COLO668 (cell line): ENCODE measurements around the gene MALAT1.
"Not testable (repeated sequence)": the region's sequence is repeated elsewhere in the genome, so short reads cannot be mapped to it uniquely, and the experiment has no call there.

ENCODE experiments used
- DNase-seq: peaks from one replicate; lab custom pipeline; 2025; ENCODE audit not compliant: unreplicated experiment; lab: John Stamatoyannopoulos, UW

MALAT1 gene

DNA sequence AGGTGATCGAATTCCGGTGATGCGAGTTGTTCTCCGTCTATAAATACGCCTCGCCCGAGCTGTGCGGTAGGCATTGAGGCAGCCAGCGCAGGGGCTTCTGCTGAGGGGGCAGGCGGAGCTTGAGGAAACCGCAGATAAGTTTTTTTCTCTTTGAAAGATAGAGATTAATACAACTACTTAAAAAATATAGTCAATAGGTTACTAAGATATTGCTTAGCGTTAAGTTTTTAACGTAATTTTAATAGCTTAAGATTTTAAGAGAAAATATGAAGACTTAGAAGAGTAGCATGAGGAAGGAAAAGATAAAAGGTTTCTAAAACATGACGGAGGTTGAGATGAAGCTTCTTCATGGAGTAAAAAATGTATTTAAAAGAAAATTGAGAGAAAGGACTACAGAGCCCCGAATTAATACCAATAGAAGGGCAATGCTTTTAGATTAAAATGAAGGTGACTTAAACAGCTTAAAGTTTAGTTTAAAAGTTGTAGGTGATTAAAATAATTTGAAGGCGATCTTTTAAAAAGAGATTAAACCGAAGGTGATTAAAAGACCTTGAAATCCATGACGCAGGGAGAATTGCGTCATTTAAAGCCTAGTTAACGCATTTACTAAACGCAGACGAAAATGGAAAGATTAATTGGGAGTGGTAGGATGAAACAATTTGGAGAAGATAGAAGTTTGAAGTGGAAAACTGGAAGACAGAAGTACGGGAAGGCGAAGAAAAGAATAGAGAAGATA, at the start of gene MALAT1:
Gene MALAT1, plus strand, starts transcription at position 69 of the 736 bp plus-strand sequence.
- DNase-seq, result peak; percentile 92

DNA sequence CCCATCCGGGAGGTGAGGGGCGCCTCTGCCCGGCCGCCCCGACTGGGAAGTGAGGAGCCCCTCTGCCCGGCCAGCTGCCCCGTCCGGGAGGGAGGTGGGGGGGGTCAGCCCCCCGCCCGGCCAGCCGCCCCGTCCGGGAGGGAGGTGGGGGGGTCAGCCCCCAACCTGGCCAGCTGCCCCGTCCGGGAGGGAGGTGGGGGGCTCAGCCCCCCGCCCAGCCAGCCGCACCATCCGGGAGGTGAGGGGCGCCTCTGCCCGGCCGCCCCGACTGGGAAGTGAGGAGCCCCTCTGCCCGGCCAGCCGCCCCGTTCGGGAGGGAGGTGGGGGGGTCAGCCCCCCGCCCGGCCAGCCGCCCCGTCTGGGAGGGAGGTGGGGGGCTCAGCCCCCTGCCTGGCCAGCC, 47.5 kb upstream of the MALAT1 start:
- DNase-seq, result not testable (repeated sequence)

DNA sequence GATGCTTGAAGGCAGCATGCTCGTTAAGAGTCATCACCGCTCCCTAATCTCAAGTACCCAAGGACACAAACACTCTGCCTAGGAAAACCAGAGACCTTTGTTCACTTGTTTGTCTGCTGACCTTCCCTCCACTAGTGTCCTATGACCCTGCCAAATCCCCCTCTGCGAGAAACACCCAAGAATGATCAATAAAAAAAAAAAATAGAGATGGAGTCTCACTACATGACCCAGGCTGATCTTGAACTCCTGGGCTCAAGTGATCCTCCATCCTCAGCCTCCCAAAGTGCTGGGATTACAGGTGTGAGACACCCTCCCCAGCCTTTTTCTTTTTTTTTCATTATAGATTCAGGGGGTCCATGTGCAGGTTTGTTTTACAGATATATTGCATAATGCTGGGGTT, 46.6 kb upstream of the MALAT1 start:
- DNase-seq, result not testable (repeated sequence)

DNA sequence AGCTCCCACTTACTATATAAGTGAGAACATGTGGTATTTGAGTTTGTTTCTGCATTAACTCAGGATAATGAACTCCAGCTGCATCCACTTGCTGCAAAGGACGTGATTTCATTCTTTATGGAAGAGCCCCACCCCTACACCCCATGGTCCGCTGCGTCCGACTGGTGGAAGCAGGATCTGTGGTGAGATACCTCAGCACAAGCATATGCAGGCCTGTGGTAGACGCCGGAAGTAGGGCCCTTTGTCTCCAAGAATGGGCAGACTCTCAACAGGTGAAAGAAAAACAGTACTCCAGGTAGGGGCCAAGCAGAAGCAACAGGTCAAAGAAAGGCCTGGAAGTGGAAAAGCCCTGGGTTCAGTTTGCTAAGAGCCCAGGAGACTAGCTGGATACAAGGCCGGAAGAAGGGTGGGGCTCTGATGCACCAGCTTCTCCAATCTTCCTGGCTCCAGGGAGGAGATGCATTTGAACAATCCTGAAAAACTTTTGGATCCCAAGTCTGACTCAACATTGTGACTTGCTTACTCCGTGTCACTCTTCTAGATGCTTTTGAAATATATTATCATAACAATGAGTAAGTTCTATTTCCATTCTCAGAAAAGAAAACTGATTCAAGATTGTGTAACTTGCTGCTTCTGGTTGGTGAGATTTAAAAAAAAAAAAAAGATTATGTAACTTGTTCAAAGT, 45.9 kb upstream of the MALAT1 start:
- DNase-seq, result no peak

DNA sequence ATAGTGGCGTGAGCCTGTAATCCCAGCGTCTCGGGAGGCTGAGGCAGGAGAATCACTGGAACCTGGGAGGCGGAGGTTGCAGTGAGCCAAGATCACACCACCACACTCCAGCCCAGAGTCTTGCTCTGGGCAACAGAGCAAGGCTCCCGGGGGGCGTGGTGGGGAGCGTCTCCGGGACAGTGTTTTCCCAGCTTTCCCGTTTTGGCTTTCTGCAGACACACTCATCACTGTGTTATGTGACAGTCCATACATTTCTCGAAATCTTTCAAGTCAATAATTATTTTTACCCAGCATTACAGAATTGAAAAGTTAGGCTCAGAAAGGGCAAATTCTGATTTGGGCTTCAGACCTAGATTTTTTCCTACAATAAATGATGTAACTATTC, 44.5 kb upstream of the MALAT1 start:
- no peak for DNase-seq

DNA sequence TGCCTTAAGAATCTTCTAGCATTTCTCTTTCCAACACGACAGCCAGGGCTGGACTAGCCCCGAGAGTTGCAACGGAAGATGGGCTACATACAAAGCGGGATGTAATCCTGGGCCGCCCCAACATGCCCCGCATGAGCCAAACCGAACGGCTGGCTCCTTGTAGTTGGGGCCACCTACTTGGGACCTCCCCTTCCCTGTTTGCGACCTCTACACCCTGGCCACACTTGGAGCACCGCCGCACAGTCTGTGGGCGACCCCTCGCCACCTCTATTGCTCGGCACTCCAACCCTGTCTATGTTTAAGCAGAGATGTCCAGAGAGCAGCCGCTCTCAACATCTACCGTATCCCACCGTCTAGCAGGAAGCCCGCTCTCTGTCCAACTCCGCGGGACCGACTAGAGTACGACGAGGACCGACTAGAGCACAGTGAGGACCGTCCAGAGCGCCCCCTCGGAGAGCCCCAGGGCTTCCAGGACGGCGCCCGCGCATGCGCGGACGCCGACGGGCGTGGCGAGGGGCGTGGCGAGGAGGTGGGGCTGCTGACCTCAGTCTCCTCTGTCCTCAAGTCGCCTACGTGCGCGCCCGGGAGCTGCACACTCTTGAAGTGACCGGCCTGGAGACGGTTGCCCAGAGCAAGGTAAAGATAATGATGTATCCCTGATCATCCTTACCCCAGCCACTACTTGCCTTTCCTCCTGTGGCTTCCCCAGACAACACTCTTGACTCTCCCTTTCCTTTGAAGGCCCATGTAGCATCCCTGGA, 44.0 kb upstream of the MALAT1 start:
- peak; percentile 76 for DNase-seq

DNA sequence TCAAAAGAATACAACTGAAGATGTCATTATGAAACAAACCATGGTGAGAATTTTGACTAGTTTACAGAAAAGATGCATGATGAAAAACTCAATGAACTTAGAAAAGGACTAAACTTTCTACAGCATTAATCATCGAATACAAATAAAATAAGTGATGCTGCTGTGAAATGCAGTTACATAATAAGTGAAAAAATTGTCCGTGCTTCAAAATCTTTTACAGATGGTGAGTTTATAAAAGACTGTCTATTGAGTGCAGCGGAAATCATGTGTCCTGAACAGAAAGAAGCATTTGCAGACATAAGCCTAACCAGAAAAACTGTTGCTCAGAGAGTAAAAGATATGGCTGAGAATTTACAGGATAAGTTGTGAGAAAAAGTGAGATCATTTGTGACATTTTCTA, 42.4 kb upstream of the MALAT1 start:
- no peak for DNase-seq

DNA sequence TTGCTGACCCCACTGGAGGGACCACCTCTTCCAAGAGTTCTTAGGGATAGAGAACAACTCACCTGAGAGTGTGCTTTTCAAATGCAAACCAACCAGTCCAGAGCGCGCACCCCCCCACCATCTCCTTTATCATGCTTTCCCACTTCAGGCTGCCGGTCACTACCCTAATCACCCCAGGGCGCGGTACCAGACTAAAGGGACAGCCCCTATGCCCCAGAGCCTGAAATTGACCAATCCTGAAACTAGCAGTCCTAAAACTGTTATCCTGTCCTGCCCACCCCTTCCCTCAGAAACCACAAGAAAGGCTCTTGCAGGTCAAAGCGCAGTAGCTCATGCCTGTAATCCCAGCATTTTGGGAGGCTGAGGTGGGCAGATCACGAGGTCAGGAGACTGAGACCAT, 39.3 kb upstream of the MALAT1 start:
- DNase-seq, result no peak

DNA sequence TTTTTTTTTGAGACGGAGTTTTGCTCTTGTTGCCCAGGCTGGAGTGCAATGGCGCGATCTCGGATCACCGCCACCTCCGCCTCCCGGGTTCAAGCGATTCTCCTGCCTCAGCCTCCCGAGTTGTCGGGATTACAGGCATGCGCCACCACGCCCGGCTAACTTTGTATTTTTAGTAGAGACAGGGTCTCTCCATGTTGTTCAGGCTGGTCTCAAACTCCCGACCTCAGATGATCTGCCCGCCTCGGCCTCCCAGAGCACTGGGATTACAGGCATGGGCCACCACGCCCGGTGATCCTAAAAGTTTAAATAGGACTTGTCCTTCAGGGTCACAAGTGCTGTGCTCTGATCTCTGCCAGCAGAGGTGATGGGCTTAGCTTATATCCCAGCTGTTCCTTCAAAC, 33.4 kb upstream of the MALAT1 start:
- DNase-seq, result not testable (repeated sequence)

DNA sequence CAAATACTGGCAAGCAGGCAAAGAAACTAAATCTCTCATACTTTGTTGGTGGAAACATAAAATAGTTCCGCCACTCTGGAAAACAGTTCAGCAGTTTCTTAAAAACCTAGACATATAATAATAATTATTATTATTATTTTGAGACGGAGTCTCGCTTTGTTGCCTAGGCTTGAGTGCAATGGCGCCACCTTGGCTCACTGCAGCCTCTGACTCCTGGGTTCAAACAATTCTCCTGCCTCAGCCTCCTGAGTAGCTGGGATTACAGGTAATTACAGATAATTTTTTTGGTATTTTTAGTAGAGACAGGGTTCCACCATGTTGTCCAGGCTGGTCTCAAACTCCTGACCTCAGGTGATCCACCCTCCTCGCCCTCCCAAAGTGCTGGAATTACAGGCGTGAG, 31.5 kb upstream of the MALAT1 start:
- not testable (repeated sequence) for DNase-seq

DNA sequence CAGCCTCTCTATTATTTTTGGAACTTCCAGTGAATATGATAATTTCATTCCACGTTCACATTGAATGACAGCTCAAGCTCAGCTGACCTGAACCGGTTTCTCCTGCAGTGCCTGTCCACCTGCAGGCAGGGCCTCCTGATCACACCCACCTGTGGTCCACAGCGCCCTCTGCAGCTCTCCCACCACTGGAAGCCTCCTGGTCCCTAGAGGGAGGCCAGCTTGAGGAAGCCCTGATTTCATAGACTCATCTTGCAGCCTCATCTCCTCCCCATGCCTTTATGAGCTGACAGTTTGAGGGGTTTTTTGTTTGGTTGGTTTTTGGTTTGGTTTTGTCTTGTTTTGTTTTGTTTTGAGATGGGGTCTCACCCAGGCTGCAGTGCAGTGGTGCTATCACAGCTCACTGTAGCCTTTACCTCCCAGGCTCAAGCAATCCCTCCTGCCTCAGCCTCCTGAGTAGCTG, 29.9 kb upstream of the MALAT1 start:
- DNase-seq, result peak; percentile 89

DNA sequence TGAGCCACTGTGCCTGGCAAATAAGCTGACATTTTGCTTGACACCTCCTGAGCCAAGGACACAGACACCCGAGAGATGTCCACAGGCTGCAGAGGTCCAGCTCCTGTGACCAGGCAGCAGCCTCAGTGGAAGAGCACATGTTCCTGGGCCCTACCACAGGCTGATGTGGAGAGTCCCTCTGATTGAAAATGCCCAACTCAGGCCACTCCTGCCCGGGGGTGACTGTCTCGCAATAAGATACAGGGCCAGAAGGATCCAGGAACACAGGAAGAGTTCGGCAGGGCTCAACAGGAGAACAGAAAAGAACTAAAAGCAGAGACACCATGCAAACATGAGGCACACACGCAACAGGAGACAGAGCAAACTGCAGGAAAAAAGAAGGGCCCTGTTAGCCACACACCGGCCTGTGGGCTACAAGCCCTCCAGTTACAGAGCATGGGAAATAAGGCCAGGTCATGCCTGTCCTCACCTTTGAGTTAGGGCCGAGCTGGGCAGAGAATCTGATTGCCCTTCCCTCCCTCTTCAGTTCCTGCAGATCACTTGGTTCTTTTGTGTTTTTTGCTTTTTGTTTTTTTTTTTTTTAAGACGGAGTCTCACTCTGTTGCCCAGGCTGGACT, 28.3 kb upstream of the MALAT1 start:
- no peak for DNase-seq

DNA sequence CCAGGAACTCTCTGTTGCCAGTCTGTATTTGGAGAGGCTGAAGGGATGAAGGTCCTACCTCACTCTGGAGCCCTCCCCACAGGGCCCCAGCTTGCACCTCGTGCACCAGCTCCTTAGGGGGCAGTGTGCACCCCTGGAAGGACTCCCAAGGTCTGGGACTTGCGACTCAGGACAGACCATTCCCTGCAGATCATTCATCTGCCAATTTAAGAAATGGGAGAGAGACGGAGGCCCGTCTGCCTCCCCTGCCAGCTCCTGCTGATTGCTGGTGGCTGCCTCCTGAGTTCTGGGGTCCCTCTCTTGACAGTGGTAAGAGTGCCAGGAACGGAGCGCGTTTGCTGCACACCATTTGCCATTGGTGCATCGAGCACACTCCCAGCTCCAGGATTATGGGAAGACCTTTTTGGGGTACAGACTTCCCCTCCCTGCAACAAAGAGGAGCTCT, 27.4 kb upstream of the MALAT1 start:
- peak; percentile 55 for DNase-seq

DNA sequence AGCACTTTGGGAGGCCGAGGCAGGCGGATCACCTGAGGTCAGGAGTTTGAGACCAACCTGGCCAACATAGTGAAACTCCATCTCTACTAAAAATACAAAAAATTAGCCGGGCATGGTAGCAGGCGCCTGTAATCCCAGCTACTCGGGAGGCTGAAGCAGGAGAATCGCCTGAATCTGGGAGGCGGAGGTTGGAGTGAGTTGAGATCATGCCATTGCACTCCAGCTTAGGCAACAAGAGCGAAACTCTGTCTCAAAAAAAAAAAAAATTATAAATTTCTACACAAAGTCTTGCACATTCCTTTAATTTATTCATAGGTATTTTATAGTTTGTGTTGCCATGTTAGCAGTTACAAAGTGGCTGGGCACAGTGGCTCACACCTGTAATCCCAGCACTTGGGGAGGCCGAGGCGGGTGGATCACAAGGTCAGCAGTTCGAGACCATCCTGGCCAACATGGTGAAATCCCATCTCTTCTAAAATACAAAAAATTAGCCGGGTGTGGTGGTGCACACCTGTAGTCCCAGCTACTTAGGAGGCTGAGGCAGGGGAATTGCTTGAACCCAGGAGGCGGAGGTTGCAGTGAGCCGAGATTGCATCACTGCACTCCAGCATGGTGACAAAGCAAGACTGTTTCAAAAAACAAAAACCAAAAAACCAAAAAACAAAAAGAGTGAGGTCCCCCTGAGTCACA, 26.1 kb upstream of the MALAT1 start:
- not testable (repeated sequence) for DNase-seq

DNA sequence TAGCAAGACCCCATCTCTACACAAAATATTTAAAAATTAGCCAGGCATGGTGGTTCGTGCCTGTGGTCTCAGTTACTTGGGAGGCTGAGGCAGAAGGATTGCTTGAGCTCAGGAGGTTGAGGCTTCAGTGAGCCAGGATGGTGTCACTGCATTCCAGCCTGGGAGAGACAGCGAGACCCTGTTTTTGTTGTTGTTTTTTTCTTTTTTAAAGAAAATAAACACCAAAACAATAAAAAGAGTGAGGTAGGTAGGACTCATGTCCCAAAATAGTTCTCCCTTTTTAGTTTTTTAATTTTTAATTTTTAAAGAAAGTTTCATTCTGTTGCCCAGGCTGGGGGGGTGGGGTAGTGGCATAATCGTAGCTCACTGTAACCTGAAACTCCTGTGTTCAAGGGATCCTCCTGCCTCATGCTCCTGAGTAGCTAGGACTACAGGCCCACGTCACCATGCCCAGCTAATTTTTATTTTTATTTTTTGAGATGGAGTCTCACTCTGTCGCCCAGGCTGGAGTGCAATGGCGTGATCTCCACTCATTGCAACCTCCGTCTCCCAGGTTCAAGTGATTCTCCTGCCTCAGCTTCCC, 25.5 kb upstream of the MALAT1 start:
- DNase-seq, result no peak

DNA sequence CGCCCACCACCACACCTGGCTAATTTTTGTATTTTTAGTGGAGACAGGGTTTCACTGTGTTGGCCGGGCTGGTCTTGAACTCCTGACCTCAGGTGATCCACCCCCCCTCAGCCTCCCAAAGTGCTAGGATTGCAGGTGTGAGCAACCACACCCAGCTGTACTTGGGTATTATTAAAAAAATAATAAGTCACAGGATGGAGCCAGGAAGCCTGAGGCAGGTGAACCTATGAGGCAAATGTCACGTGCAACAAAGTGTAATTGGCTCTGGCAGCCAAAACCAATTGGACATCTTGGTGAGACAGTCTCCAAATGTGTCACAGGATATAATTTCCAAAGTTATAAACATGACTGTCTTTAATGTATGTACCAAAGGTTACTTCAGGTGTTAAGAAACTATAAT, 24.0 kb upstream of the MALAT1 start:
- no peak for DNase-seq

DNA sequence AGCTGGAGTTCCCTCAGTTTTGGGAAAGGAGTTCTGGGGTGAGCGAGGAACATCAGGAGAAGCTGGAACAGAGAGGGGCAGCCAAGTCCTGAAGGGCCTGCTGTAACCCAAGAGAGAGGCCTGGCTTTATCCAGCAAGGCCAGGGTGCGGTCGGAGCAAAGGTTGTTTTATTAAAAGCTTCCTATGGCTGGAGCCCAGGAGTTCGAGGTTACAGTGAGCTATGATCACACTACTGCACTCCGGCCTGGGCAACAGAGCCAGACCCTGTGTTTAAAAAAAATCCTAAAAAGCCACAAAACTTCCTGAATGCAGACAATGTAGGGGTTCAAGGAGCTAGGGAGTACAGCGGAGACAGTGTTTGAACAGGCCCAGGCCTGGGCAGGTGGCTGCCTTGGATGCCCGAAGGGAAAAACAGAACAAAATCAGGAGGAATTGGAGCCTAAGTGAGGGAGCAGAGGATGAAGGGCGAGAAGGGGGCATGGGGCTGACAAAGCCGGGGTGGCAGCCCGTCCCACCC, 22.2 kb upstream of the MALAT1 start:
- DNase-seq, result no peak

DNA sequence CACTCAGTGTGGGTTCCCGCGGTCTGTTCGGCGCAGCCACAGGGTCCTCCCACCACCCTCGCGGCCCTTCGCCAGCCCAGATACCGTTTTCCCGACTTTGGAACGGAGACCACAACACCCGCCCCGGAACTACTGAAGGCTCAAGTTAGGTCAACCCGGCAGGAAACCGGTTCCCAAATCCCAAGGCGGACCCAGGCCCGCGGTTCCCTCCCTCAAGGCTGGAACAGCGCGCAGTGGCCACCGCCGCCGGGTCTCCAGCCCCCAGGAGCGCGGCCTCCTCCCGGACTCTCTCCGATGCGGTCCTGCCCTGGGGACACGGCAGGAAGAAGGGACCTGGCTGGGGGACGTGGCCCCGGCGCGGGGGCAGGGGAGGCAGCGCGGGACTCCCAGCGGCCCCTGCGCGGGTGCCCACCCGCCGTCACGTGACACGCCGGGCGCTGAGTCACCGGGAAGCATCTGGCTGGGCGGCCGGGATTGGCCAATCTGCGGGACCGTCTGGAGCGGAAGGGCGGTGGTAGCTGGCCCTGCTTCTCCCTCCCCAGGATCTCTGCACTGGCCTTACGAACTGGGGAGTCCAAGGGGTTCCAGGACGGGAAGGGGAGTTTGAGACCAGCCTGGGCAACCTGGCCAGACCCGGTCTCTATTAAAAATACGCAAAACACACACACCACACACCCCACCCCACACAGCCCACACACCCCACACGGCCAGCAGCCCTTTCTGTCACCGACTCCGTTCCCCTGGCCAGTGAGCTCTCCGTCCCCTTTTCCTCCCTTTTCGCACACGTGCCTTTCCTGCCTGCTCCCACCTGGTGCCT, 21.5 kb upstream of the MALAT1 start:
- peak; percentile 98 for DNase-seq
